ENCODE data around the gene NUP210.

Gene NUP210

GRCh38 chr3:13283877-13284264 lies 136.3 kb downstream of the NUP210 start:
- Histone ChIP-seq H3K27me3 (ENCODE audit: insufficient read depth, low read depth, severe bottlenecking) (no peaks in the 10 kb centered on the region), H3K27ac (peak overlapping the region; percentile 74), H3K4me3 (ENCODE audit: low read depth, low read length) (peak overlapping the region; percentile 61), H3K9me3 (ENCODE audit: severe bottlenecking) (peaks cover 7% of the 10 kb centered on the region), H3K36me3 (no peaks in the 10 kb centered on the region)
- no peak for TF ChIP-seq CTCF (IDR thresholded peaks at IDR 0.05; ENCODE audit: low read depth, low read length)
- DNase-seq = no peak

GRCh38 chr3:13282986-13283876 lies 136.9 kb downstream of the NUP210 start:
- Histone ChIP-seq H3K9me3 (ENCODE audit: severe bottlenecking) (peaks cover 7% of the 10 kb centered on the region), H3K27me3 (ENCODE audit: insufficient read depth, low read depth, severe bottlenecking) (no peaks in the 10 kb centered on the region), H3K27ac (peak overlapping the region; percentile 94), H3K4me3 (ENCODE audit: low read depth, low read length) (peak overlapping the region; percentile 71), H3K36me3 (no peaks in the 10 kb centered on the region)
- DNase-seq = peak; percentile 84
- TF ChIP-seq CTCF (IDR thresholded peaks at IDR 0.05; ENCODE audit: low read depth, low read length) = peak; percentile 59

- peak overlapping the region; percentile 71 for H3K4me3 ChIP-seq (ENCODE audit: low read depth, low read length)
- peak overlapping the region; percentile 94 for H3K27ac ChIP-seq
- H3K36me3 ChIP-seq = no peaks in the 10 kb centered on the region
- DNase-seq = no peak
- no peaks in the 10 kb centered on the region for H3K27me3 ChIP-seq (ENCODE audit: insufficient read depth, low read depth, severe bottlenecking)
- peaks cover 7% of the 10 kb centered on the region for H3K9me3 ChIP-seq (ENCODE audit: severe bottlenecking)
- TF ChIP-seq CTCF (IDR thresholded peaks at IDR 0.05; ENCODE audit: low read depth, low read length) = no peak
These were observed 137.7 kb downstream of the NUP210 start for GRCh38 chr3:13282358-13282985.

- peak; percentile 92 for DNase-seq
- H3K36me3 ChIP-seq = no peaks in the 10 kb centered on the region
- no peaks in the 10 kb centered on the region for H3K27me3 ChIP-seq (ENCODE audit: insufficient read depth, low read depth, severe bottlenecking)
- peak overlapping the region; percentile 94 for H3K27ac ChIP-seq
- peak overlapping the region; percentile 71 for H3K4me3 ChIP-seq (ENCODE audit: low read depth, low read length)
- peaks cover 7% of the 10 kb centered on the region for H3K9me3 ChIP-seq (ENCODE audit: severe bottlenecking)
- TF ChIP-seq CTCF (IDR thresholded peaks at IDR 0.05; ENCODE audit: low read depth, low read length) = no peak
These were observed 138.4 kb downstream of the NUP210 start for GRCh38 chr3:13281507-13282357.

GRCh38 chr3:13280811-13281506 lies 139.2 kb downstream of the NUP210 start:
- peak overlapping the region; percentile 71 for H3K4me3 ChIP-seq (ENCODE audit: low read depth, low read length)
- DNase-seq = peak; percentile 63
- H3K36me3 ChIP-seq = no peaks in the 10 kb centered on the region
- H3K27me3 ChIP-seq (ENCODE audit: insufficient read depth, low read depth, severe bottlenecking) = no peaks in the 10 kb centered on the region
- H3K27ac ChIP-seq = peak overlapping the region; percentile 94
- peaks cover 5% of the 10 kb centered on the region for H3K9me3 ChIP-seq (ENCODE audit: severe bottlenecking)
- TF ChIP-seq CTCF (IDR thresholded peaks at IDR 0.05; ENCODE audit: low read depth, low read length) = no peak
